ENCODE results near the gene CCDC3. TPM values are rescaled to one million over a fixed set of nuclear protein-coding genes. Genes with fewer than 3 reads are reported as not detected.
A peak's percentile ranks its signal among the peaks of the same experiment; 100 is the strongest.
"Not testable (repeated sequence)": the region's sequence is repeated elsewhere in the genome, so short reads cannot be mapped to it uniquely, and the experiment has no call there.

CCDC3 gene
- total and polyA plus RNA-seq, 2 experiments from 2014 or later, result 4.3 to 6.7 TPM

DNA sequence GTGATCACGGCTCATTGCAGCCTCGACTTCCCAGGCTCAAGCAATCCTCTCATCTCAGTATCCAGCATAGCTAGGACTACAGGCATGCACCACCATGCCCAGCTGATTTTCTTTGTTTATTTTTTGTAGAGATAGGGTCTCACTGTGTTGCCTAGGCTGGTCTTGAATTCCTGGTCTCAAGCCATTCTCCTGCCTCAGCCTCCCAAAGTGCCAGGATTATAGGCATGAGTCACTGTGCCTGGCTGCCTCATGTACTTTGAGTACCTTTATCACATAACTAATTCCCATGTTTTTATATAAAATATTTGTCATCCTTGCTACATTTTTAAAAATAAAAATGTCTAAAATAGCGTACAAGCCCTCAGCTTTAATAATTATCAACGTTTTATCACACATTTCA lies 35.3 kb upstream of the CCDC3 start:
- Histone ChIP-seq H3K27me3 (no peaks in the 10 kb centered on the region), H3K27ac (no peak overlapping the region), H3K4me3 (no peak overlapping the region), H3K4me1 (ENCODE audit: low read depth) (no peaks in the 10 kb centered on the region), H3K36me3 (no peaks in the 10 kb centered on the region), H3K9me3 (ENCODE audit: low read depth) (no peaks in the 10 kb centered on the region)
- no peak for DNase-seq (ENCODE audit: low read depth in 1 of 2, low spot score in 1 of 2)
- TF ChIP-seq, protein P1, sequence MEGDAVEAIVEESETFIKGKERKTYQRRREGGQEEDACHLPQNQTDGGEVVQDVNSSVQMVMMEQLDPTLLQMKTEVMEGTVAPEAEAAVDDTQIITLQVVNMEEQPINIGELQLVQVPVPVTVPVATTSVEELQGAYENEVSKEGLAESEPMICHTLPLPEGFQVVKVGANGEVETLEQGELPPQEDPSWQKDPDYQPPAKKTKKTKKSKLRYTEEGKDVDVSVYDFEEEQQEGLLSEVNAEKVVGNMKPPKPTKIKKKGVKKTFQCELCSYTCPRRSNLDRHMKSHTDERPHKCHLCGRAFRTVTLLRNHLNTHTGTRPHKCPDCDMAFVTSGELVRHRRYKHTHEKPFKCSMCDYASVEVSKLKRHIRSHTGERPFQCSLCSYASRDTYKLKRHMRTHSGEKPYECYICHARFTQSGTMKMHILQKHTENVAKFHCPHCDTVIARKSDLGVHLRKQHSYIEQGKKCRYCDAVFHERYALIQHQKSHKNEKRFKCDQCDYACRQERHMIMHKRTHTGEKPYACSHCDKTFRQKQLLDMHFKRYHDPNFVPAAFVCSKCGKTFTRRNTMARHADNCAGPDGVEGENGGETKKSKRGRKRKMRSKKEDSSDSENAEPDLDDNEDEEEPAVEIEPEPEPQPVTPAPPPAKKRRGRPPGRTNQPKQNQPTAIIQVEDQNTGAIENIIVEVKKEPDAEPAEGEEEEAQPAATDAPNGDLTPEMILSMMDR (IDR thresholded peaks at IDR 0.05; ENCODE audit: low read depth, low read length), result no peak

DNA sequence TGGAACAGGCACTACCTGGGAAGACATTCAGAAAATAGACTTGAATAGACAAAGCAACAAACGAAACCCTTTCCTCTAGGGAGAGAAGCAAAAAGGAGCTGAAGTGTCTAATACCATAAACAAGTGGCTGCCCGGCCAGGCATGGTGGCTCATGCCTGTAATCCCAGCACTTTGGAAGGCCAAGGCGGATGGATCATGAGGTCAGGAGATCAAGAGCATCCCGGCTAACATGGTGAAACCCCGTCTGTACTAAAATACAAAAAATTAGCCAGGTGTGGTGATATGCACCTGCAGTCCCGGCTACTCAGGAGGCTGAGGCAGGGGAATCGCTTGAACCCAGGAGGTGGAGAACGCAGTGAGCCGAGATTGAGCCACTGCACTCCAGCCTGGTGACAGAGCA lies 34.2 kb upstream of the CCDC3 start:
- not testable (repeated sequence) for H3K27me3 ChIP-seq; H3K36me3 ChIP-seq; H3K9me3 ChIP-seq (ENCODE audit: low read depth); H3K27ac ChIP-seq; H3K4me3 ChIP-seq; H3K4me1 ChIP-seq (ENCODE audit: low read depth); DNase-seq (ENCODE audit: low read depth in 1 of 2, low spot score in 1 of 2)

DNA sequence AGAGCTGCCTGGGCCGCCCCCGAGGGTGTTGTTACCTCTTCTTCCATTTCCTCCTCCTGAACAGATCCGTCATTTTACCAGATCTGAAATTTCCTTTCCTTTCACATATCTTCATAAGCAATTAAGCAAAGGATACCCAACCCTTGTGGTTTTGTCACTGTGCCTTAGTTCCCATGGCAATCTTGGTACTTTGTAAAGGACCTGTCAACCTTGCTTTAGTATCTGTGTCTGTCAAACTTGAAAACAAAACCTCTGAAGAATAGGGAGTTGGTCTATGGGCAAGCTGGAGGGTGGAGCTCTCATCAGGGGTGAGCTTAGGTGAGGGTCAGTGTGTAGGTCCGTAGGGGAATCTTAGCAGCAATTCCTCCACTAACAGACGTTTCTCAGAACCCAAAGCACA lies 25.4 kb upstream of the CCDC3 start:
- Histone ChIP-seq H3K4me3 (no peak overlapping the region), H3K9me3 (ENCODE audit: low read depth) (no peaks in the 10 kb centered on the region), H3K36me3 (no peaks in the 10 kb centered on the region), H3K4me1 (ENCODE audit: low read depth) (no peaks in the 10 kb centered on the region), H3K27ac (no peak overlapping the region), H3K27me3 (no peaks in the 10 kb centered on the region)
- TF ChIP-seq, protein P1 (IDR thresholded peaks at IDR 0.05; ENCODE audit: low read depth, low read length), result no peak
- no peak for DNase-seq (ENCODE audit: low read depth in 1 of 2, low spot score in 1 of 2)

DNA sequence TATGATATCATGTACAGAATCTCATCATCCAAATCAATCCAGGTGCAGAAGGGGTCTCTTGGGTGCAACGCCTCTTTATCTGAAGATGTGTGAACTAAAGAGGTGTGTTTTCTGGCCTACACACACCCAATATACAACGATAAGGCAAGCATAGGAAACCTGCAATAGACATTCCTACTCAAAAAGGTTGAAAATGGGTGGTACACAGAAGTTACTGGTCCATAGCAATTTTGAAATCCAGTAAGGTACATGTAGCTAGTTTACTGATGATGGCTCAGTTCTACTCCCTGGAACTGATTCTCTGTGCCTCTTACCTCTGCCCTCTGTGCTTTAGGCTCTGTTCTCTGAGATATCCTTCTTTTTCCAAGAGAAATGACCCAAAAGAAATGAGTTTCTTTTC lies 22.2 kb upstream of the CCDC3 start:
- no peaks in the 10 kb centered on the region for H3K9me3 ChIP-seq (ENCODE audit: low read depth)
- no peaks in the 10 kb centered on the region for H3K4me1 ChIP-seq (ENCODE audit: low read depth)
- DNase-seq (ENCODE audit: low read depth in 1 of 2, low spot score in 1 of 2), result no peak
- no peak overlapping the region for H3K4me3 ChIP-seq
- TF ChIP-seq, protein P1 (IDR thresholded peaks at IDR 0.05; ENCODE audit: low read depth, low read length), result no peak
- no peaks in the 10 kb centered on the region for H3K27me3 ChIP-seq
- H3K36me3 ChIP-seq, result no peaks in the 10 kb centered on the region
- no peak overlapping the region for H3K27ac ChIP-seq

DNA sequence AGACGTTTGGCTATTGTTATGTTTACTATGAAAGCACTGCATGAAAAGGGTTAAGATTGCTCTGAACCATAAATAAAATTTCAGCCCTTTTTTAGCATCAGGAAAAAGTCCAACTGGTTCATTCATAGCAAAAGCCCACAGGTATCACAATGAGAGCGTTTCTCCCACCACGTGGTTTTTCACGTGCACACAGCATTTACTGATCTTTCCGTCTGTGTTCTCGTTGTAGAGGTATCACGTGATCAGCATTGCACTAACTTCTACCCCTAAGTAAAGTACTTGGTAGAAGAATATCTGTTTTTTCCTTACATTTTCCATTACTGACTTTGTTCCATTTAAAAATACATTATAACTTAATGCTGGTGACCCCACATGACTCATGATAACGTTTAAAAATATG lies 17.8 kb upstream of the CCDC3 start:
- Histone ChIP-seq H3K27me3 (no peaks in the 10 kb centered on the region), H3K4me1 (ENCODE audit: low read depth) (no peaks in the 10 kb centered on the region), H3K4me3 (no peak overlapping the region), H3K36me3 (no peaks in the 10 kb centered on the region), H3K27ac (no peak overlapping the region), H3K9me3 (ENCODE audit: low read depth) (no peaks in the 10 kb centered on the region)
- TF ChIP-seq, protein P1 (IDR thresholded peaks at IDR 0.05; ENCODE audit: low read depth, low read length), result no peak
- no peak for DNase-seq (ENCODE audit: low read depth in 1 of 2, low spot score in 1 of 2)

DNA sequence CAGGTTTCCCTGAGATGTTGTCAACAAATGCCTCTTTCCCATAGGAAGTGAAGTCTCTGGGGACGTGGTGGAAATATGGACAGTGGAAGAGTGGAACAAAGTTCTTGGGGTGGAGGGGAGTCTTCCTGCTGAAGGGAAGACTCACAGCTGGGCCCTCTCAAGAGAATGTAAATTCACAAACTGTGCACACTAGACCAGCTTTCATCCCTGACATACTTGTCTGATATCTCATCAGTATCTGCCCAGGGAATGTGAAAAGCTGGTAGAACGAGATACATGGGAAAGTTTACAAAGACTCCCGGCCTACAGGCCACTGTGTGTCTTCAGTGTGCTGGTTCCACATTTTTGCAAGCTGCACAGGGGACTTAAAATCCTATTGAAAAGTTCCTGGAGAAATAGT lies 16.7 kb upstream of the CCDC3 start:
- Histone ChIP-seq H3K27me3 (no peaks in the 10 kb centered on the region), H3K4me3 (no peak overlapping the region), H3K27ac (no peak overlapping the region), H3K9me3 (ENCODE audit: low read depth) (no peaks in the 10 kb centered on the region), H3K36me3 (no peaks in the 10 kb centered on the region), H3K4me1 (ENCODE audit: low read depth) (no peaks in the 10 kb centered on the region)
- peak in 1 of 2 donors; percentile 55 for DNase-seq (ENCODE audit: low read depth in 1 of 2, low spot score in 1 of 2)
- TF ChIP-seq, protein P1 (IDR thresholded peaks at IDR 0.05; ENCODE audit: low read depth, low read length), result no peak
